D721Med (cell line): ENCODE measurements around the gene PSMD6.

ENCODE experiments used
- DNase-seq: peaks from one replicate; pipeline ENCODE4 v3.0.0; 2011; ENCODE audit warnings: low spot score; ENCODE audit not compliant: insufficient read length
- FAIRE-seq: peaks from 2 replicates; lab custom pipeline; 2011; peaks lifted over from hg19 to GRCh38; lab: Jason Lieb, UNC
- CTCF ChIP-seq: IDR thresholded peaks from 2 replicates; pipeline ENCODE4 v1.5.1; 2012; ENCODE audit warnings: mild to moderate bottlenecking, control low read depth; ENCODE audit not compliant: insufficient read depth; ENCODE audit errors: missing control alignments

PSMD6 gene

DNA sequence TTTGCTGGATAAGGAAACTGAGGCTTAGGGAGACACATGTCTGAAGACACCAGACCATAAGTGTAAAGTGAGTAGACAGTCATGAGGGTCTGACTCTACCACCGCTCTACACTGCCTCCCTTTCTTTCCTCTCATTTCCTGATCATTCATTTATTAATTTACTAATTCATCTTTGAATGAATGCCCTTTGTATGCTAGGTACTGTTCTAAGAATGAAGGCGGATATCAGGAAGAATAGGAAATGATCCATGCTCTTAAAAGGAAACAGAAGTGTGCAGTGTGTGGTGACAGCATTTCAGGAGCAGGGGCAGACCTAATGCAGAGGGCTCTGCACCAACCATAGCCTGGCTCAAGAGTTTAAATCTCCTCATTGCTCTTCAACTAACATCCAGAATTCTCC is 31.8 kb upstream of the PSMD6 start:
- no peak for TF ChIP-seq CTCF
- FAIRE-seq (no peak), DNase-seq (no peak)

- no peak for TF ChIP-seq CTCF
- no peak for FAIRE-seq
- DNase-seq = no peak
Observed at GRCh38 chr3:64054488-64054887, 31.2 kb upstream of the PSMD6 start.

DNA sequence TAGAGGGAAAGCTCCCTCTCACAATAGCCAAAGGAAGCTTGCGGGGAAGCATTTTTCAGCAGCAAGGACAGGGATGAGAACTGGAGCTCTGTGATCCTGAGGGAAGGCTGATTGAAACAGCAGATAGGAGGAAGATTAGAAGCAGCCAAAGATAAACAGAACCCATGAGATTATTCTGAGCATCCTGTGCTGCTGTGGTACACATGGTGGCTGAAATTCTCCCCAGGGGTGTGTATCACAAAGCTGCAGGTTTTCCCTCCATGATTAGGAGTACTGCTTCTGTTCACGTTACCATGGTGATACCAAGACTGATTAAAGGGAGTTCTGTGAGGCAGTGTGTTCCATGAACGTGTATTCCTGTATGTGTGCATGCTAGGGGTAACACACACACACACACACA is 30.3 kb upstream of the PSMD6 start:
- no peak for DNase-seq
- no peak for TF ChIP-seq CTCF
- peak; percentile 74 for FAIRE-seq

DNA sequence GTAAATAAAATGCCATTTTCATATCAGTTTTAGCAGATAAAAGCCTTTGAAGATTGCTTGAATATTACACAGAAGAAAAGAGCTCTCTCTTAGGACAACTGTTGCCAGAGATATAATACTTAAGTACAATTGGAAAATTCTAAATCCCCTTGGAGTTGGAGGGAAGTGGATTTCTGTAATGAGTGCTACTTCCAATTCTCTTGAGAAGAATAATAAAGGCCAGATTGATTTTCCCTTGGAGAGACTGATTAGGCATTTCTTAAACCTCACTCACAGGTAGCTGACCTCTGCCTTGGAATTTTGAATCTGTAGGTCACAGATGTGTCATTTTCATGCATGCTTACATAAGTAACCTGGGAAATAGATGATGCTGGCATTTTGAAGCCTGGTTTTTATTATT is 29.8 kb upstream of the PSMD6 start:
- FAIRE-seq (peak; percentile 21), DNase-seq (no peak)
- TF ChIP-seq CTCF = no peak

GRCh38 chr3:64049832-64050231 is 26.5 kb upstream of the PSMD6 start:
- no peak for TF ChIP-seq CTCF
- no peak for DNase-seq
- no peak for FAIRE-seq

- no peak for DNase-seq
- no peak for TF ChIP-seq CTCF
- FAIRE-seq = peak; percentile 38
Observed at GRCh38 chr3:64049136-64049535, 25.8 kb upstream of the PSMD6 start.

DNA sequence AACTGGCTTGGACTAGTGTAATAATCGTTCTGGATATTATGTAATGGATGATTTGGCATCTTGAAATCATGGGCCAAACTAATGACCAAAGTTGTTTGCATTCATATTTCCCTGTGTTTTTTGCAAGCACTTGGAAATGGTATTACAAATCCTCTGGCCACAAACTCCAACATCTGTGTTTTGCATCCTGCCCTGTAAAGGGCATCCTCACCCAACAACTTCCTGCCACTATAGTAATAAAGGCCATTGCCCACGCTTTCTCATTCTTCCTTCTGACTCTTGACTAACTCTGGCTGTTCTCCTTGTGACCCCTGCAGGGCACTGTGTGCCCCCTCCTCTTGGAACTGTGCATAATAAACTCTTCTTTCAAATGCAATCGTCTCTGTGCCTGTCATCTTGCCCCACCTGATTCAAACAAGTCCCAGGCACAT is 25.4 kb upstream of the PSMD6 start:
- no peak for TF ChIP-seq CTCF
- FAIRE-seq (no peak), DNase-seq (no peak)
